Psoas muscle (tissue), 8 donors: ENCODE results near the gene UQCR10. TPM values are rescaled to one million over a fixed set of nuclear protein-coding genes. Genes with fewer than 3 reads are reported as not detected.

ENCODE experiments used
- ATAC-seq, 4 donors: fragments of 200-7000 bp; cut with Tn5 transposase; one replicate each; pipeline ENCODE4 v1.9.1; 2020; ENCODE audit warnings: moderate library complexity in 3 of 4, mild to moderate bottlenecking in 2 of 4
- DNase-seq, 2 donors: peaks; one replicate each; pipeline ENCODE4 v3.0.0-alpha.2; 2020
- H3K27ac ChIP-seq: fragments of 200-600 bp; one replicate; pipeline ENCODE4 v1.8.0; 2022
- H3K27me3 ChIP-seq, 3 donors: fragments of 200-600 bp in 1 of 3; one replicate each; pipeline versions ENCODE4 v1.6.1 to v1.8.0; 2013 to 2022; ENCODE audit warnings: low read length in 2 of 3, mild to moderate bottlenecking in 2 of 3, moderate library complexity in 1 of 3; ENCODE audit not compliant: insufficient read depth in 3 of 3
- H3K36me3 ChIP-seq, 2 donors: fragments of 200-600 bp in 1 of 2; one replicate each; pipeline versions ENCODE4 v1.6.1 to v1.8.0; 2013 to 2022; ENCODE audit warnings: low read depth in 1 of 2, mild to moderate bottlenecking in 1 of 2, moderate library complexity in 1 of 2; ENCODE audit not compliant: insufficient read depth in 1 of 2
- H3K4me1 ChIP-seq: fragments of 200-600 bp; one replicate; pipeline ENCODE4 v1.8.0; 2022
- H3K4me3 ChIP-seq: fragments of 200-600 bp; one replicate; pipeline ENCODE4 v1.8.0; 2022; ENCODE audit warnings: mild to moderate bottlenecking
- H3K9me3 ChIP-seq: fragments of 200-600 bp; one replicate; pipeline ENCODE4 v1.8.0; 2022
- CTCF ChIP-seq: fragments of 200-600 bp; IDR thresholded peaks from one replicate; pipeline ENCODE4 v1.8.0; 2022; ENCODE audit warnings: antibody characterized with exemption
- WGBS, 3 donors: extraction: QIAGEN DNeasy Blood & Tissue Kit; methylation state at CpG; one replicate each; pipeline versions ENCODE4 v1.1.6 to v1.1.7; 2013; 5-methylcytosine and 5-hydroxymethylcytosine counted together
- intact Hi-C, 2 donors: fragments of 100-400 bp; cut with DNase I; formaldehyde crosslinking; loops; one replicate each; pipeline versions ENCODE4 v1.11.0 to v1.14.2; 2022
- polyA plus RNA-seq, 3 donors: library from polyadenylated mRNA; stranded (reverse); fragments of 200-250 nt; gene quantifications; one replicate each; pipeline ENCODE4 v1.2.3, GENCODE V29; 2013
- total RNA-seq, 4 donors: library from RNA; stranded (reverse); fragmentation: NEBNext Ultra II Directional in 2 of 4; extraction: Animal tissue kit (Norgen Biotek cat#: 25700) in 2 of 4; gene quantifications; one replicate each; pipeline versions ENCODE4 v1.2.1 to v1.2.4, GENCODE V29; 2021 to 2023
- donor health status: healthy with polysubstance abuse.
- donor health status: DM: no; HTN: no; CAD: no; lungs with moderate emphysema.
- donor health status: Bipolar disorder and iron deficiency.
- donor health status: healthy.
- donor health status: DM: yes; HTN: yes; CAD: no.
- donor health status: DM: no; HTN: no; CAD: no.
- donor health status: DM: no; HTN: no; CAD: no.
- donor health status: DM: yes; HTN: yes; CAD: no.

Gene UQCR10
- total and polyA plus RNA-seq, 7 donors, result 247 to 533 (median 411) TPM

- no peak for DNase-seq
- Histone ChIP-seq H3K4me3 (no peak overlapping the region), H3K9me3 (no peaks in the 10 kb centered on the region), H3K4me1 (no peaks in the 10 kb centered on the region), H3K27me3 (no peaks in the 10 kb centered on the region), H3K36me3 (peaks cover 0 to 11% of the 10 kb centered on the region in 2 donors), H3K27ac (no peak overlapping the region)
- 65 to 81% (median 68%) methylated on average over 7 of the region's 7 CpGs for WGBS, 3 donors
- no peak for ATAC-seq
- TF ChIP-seq CTCF, result no peak
- intact Hi-C loops, result no loop called here
These were observed 41.1 kb upstream of the UQCR10 start for GRCh38 chr22:29726106-29726505.

GRCh38 chr22:29726512-29727130 is 40.5 kb upstream of the UQCR10 start:
- H3K27me3 ChIP-seq, result no peaks in the 10 kb centered on the region
- DNase-seq (no peak), ATAC-seq (peak in 2 of 4 donors; percentile 6)
- no peak for TF ChIP-seq CTCF
- 38 to 51% (median 49%) methylated on average over 15 of the region's 15 CpGs for WGBS, 3 donors
- H3K36me3 ChIP-seq, result peaks cover 0 to 13% of the 10 kb centered on the region in 2 donors
- H3K4me1 ChIP-seq, result no peaks in the 10 kb centered on the region
- H3K4me3 ChIP-seq, result no peak overlapping the region
- H3K27ac ChIP-seq, result no peak overlapping the region
- H3K9me3 ChIP-seq, result no peaks in the 10 kb centered on the region
- intact Hi-C loops, result no loop called here

GRCh38 chr22:29727131-29727523 is 40.0 kb upstream of the UQCR10 start:
- Histone ChIP-seq H3K27me3 (no peaks in the 10 kb centered on the region), H3K27ac (no peak overlapping the region), H3K4me3 (no peak overlapping the region), H3K36me3 (peaks cover 0 to 13% of the 10 kb centered on the region in 2 donors), H3K4me1 (no peaks in the 10 kb centered on the region), H3K9me3 (no peaks in the 10 kb centered on the region)
- peak; percentile 38 to 74 (median 60) for ATAC-seq
- TF ChIP-seq CTCF, result peak; percentile 27
- WGBS, 3 donors, result 3 to 9% (median 8%) methylated on average over 14 to 17 of the region's 17 CpGs
- DNase-seq, result peak; percentile 58 to 74
- intact Hi-C loops, result no loop called here

- no peak overlapping the region for H3K27ac ChIP-seq
- H3K4me1 ChIP-seq, result peaks cover 14% of the 10 kb centered on the region
- H3K27me3 ChIP-seq, result no peaks in the 10 kb centered on the region
- no peak for DNase-seq
- TF ChIP-seq CTCF, result no peak
- peaks cover 0 to 15% of the 10 kb centered on the region in 2 donors for H3K36me3 ChIP-seq
- intact Hi-C loops, result no loop called here
- H3K9me3 ChIP-seq, result no peaks in the 10 kb centered on the region
- ATAC-seq, result no peak
- H3K4me3 ChIP-seq, result no peak overlapping the region
- 83 to 85% (median 83%) methylated on average over 20 of the region's 20 CpGs for WGBS, 3 donors
These were observed 38.0 kb upstream of the UQCR10 start for GRCh38 chr22:29729161-29729560.
